Measurements from ENCODE around the gene NXPE3.

DNA sequence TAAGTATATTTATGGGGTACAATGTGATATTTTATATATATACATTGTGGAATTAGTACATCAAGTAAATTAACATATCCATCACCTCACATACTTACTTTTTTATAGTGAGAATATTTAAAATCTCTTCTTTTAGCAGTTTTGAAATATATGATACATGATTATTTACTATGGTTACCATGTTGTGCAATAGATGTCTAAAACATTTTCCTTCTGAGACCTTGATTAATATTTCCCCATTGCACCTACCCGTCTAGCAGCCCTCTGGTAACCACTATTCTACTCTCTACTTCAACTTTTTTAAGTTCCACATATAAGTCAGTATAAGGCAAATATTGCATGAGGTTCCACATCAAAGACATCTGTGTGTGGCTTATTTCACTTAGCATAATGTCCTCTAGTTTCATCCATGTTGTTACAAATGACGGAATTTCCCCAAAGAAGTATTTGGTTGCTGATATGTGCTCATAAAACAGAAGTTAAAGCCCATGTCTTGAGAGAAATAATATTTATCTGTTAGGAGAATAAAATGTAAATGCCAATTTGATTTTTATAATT is 40.7 kb downstream of the NXPE3 start:
- TF ChIP-seq, protein P1, sequence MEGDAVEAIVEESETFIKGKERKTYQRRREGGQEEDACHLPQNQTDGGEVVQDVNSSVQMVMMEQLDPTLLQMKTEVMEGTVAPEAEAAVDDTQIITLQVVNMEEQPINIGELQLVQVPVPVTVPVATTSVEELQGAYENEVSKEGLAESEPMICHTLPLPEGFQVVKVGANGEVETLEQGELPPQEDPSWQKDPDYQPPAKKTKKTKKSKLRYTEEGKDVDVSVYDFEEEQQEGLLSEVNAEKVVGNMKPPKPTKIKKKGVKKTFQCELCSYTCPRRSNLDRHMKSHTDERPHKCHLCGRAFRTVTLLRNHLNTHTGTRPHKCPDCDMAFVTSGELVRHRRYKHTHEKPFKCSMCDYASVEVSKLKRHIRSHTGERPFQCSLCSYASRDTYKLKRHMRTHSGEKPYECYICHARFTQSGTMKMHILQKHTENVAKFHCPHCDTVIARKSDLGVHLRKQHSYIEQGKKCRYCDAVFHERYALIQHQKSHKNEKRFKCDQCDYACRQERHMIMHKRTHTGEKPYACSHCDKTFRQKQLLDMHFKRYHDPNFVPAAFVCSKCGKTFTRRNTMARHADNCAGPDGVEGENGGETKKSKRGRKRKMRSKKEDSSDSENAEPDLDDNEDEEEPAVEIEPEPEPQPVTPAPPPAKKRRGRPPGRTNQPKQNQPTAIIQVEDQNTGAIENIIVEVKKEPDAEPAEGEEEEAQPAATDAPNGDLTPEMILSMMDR (IDR thresholded peaks at IDR 0.05): no peak
- no peak for TF ChIP-seq POLR2A (IDR thresholded peaks at IDR 0.05)

Data from testis (tissue), 2 donors.